ENCODE measurements around the gene RTKN.

DNA sequence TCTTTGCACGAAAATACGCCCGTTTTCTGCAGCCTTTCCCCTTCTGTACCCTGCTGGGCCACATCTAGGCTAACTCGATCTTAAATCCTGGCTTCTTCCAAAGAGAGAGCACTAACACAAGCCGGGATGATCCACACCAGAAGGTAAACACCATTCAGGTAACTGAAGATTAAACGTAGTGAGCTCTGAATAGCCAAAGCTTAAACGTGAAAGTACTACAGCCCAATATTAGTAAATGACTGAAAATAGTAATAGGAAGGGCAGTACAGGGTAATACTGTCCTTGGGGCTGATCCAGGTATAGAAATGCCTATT lies 31.2 kb upstream of the RTKN start:
- no peak for TF ChIP-seq CSDC2 (CRISPR knock-in tag; IDR thresholded peaks at IDR 0.05)
- no peak for TF ChIP-seq ZNF70 (CRISPR knock-in tag; IDR thresholded peaks at IDR 0.05)
- TF ChIP-seq, protein P1, sequence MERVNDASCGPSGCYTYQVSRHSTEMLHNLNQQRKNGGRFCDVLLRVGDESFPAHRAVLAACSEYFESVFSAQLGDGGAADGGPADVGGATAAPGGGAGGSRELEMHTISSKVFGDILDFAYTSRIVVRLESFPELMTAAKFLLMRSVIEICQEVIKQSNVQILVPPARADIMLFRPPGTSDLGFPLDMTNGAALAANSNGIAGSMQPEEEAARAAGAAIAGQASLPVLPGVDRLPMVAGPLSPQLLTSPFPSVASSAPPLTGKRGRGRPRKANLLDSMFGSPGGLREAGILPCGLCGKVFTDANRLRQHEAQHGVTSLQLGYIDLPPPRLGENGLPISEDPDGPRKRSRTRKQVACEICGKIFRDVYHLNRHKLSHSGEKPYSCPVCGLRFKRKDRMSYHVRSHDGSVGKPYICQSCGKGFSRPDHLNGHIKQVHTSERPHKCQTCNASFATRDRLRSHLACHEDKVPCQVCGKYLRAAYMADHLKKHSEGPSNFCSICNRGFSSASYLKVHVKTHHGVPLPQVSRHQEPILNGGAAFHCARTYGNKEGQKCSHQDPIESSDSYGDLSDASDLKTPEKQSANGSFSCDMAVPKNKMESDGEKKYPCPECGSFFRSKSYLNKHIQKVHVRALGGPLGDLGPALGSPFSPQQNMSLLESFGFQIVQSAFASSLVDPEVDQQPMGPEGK (CRISPR knock-in tag; IDR thresholded peaks at IDR 0.05; ENCODE audit: borderline replicate concordance) = no peak
- no peak for TF ChIP-seq PPARA (CRISPR knock-in tag; IDR thresholded peaks at IDR 0.05; ENCODE audit: borderline replicate concordance)
- TF ChIP-seq ISL1 (CRISPR knock-in tag; IDR thresholded peaks at IDR 0.05) = no peak
- TF ChIP-seq, protein P2, sequence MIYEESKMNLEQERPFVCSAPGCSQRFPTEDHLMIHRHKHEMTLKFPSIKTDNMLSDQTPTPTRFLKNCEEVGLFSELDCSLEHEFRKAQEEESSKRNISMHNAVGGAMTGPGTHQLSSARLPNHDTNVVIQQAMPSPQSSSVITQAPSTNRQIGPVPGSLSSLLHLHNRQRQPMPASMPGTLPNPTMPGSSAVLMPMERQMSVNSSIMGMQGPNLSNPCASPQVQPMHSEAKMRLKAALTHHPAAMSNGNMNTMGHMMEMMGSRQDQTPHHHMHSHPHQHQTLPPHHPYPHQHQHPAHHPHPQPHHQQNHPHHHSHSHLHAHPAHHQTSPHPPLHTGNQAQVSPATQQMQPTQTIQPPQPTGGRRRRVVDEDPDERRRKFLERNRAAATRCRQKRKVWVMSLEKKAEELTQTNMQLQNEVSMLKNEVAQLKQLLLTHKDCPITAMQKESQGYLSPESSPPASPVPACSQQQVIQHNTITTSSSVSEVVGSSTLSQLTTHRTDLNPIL (CRISPR knock-in tag; IDR thresholded peaks at IDR 0.05; ENCODE audit: low read depth) = no peak
- no peak for TF ChIP-seq ZFP30 (CRISPR knock-in tag; IDR thresholded peaks at IDR 0.05)
- no peak for TF ChIP-seq ZNF565 (CRISPR knock-in tag; conservative IDR thresholded peaks at IDR 0.05; ENCODE audit: low read depth)
